Eye (tissue), 1 donor: ENCODE measurements around the gene RERG.
"Not testable (repeated sequence)": the region's sequence is repeated elsewhere in the genome, so short reads cannot be mapped to it uniquely, and the experiment has no call there.

Experiments
- DNase-seq: peaks from one replicate; pipeline ENCODE4 v3.0.0-alpha.2; 2015

The RERG gene

GRCh38 chr12:15131431-15131830 is 89.8 kb downstream of the RERG start:
- no peak for DNase-seq

DNA sequence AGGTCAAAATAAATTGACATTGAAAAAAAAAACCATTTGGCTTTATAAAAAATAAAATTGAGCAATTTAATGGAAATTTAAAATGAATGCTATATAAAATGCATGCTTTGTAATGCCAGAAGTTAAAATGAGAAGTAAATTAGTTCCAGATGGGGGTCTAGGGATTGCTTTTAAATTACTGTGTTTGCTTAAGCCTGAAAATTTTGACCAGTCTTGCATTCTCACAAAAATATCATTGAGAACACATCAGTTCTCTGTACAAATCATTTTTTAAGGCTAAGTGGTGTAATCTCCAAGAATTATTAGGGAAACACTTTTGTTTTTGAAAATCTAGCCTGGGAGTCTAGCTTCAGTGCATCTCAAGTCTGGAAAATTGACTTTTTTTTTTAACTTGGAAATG is 90.7 kb downstream of the RERG start:
- peak; percentile 21 for DNase-seq

GRCh38 chr12:15123401-15123800 is 97.8 kb downstream of the RERG start:
- no peak for DNase-seq

DNA sequence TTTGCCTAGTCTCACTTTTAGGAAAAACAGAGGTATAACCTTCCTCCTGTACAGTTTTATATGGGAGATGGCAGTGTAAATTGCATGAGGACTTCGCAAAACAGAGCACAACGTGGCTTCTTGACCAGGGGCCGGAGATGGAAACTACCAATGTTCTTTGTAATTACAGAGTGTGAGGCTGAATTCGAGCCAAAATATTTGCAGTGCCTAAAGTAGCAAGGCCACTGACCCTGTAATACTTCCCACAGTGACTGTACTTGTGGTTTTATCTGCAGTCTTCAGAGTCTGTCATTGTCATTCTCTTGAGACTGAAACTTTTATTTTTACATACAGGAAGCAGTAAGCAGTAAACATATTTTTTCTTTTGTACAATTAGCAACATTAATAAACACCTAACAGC is 98.9 kb downstream of the RERG start:
- no peak for DNase-seq

GRCh38 chr12:15118955-15119354 is 102.3 kb downstream of the RERG start:
- no peak for DNase-seq

GRCh38 chr12:15116983-15117382 is 104.2 kb downstream of the RERG start:
- DNase-seq, result no peak

- no peak for DNase-seq
Observed at GRCh38 chr12:15116086-15116485, 105.1 kb downstream of the RERG start.

GRCh38 chr12:15115434-15115833 is 105.8 kb downstream of the RERG start:
- DNase-seq, result no peak

- no peak for DNase-seq
Observed at GRCh38 chr12:15114501-15114900, 106.7 kb downstream of the RERG start.

DNA sequence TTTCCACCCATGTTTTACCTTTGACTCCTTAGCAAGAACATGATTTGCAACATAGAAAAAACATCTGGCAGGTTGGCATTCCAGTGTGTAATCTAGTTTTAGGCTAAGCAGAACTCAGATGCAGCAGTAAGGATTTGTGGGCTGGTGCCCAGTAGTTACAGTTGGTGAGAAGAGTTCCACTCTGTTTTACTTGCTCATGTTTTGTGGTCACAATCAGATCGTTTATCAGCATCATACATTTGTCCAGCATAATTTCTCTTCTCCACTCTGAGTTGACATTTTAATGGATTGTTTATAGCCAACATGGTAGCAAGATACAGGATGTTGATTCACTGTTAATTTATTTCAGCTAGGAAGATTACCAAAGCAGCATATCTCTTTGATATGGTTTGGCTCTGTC is 128.4 kb downstream of the RERG start:
- DNase-seq, result no peak

DNA sequence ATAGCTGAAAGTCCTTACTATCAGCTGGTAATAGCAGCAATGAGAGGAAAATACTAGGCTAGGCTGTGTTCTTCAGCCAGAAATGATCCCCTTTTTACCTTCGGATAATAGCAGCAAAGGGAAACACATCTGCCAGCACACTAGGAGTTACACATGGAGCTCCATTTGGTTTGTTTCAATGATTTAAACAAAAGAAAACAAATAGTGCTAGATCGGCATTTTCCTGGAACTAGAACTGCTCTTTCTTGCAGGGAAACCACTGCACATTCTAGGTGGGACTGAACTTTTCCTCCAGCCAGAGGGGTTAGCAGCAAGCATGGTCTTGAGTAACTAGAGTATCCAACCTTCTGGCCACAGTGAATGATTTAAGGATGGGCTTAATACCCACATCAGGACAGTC is 130.8 kb downstream of the RERG start:
- no peak for DNase-seq

- no peak for DNase-seq
Observed at GRCh38 chr12:15088105-15088504, 133.1 kb downstream of the RERG start.

DNA sequence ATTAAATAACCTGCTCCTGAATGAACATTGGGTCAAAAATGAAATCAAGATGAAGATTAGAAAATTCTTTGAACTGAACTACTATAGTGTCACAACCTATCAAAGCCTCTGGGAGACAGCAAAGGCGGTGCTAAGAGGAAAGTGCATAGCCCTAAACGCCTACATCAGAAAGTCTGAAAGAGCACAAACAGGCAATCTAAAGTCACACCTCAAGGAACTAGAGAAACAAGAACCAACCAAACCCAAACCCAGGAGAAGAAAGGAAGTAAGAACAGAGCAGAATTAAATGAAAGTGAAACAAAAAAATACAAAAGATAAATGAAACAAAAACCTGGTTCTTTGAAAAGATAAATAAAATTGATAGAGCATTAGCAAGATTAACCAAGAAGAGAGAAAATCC is 143.5 kb downstream of the RERG start:
- DNase-seq, result not testable (repeated sequence)

DNA sequence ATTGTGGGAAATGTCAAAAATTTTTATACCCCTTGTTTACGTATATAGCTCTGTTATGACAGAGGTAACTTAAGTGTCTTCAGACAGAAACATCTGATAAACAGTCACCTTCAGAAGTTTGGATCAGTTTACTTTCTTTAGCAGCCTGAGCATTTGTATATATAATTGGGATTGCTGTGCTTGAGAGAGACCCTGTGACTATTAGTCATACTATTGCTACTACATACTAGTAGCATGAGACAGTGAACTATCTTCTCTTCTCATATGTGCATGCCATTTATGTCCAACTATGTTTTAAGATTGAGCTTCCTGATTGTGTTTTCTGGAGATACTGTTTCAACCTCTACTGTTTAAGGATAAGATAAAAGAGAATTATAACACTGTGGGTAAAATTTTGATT is 146.9 kb downstream of the RERG start:
- DNase-seq, result no peak

DNA sequence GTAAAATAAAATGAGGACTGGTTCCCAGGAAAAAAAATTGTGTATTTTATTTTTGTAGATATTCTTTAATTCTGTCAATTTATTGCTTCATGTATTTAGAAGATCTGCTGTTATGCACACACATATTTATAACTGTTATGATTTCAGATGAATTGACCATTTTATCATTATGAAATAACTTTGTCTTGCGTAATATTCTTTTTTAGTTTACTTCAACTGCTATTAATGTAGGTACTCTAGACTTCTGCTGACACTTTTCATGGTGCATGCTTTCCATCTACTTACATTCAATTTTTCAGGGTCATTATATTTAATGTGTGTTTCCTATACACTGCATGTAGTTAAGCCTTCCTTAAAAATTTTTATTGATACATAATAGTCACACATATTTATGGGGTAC is 162.1 kb downstream of the RERG start:
- no peak for DNase-seq
